K562 (cell line): Measurements from ENCODE around the gene S100A6. TPM values are rescaled to one million over a fixed set of nuclear protein-coding genes. Genes with fewer than 3 reads are reported as not detected.

Experiments used
- BACH1 ChIP-seq: fragments of 200-800 bp; sonication (Bioruptor generic); IDR thresholded peaks from 2 replicates; pipeline ENCODE4 v1.6.1; 2016; ENCODE audit warnings: missing genetic modification characterization, missing compliant biosample characterization
- CREM ChIP-seq: IDR thresholded peaks from 2 replicates; pipeline ENCODE4 v1.6.1; 2014; ENCODE audit warnings: antibody characterized with exemption, low read depth
- CTCF ChIP-seq, 3 experiments: IDR thresholded peaks in 2 of 3; conservative IDR thresholded peaks in 1 of 3; 2 replicates each; pipeline ENCODE4 v1.5.1; 2011 to 2012; ENCODE audit warnings: low read length in 3 of 3, mild to moderate bottlenecking in 3 of 3, control low read depth in 2 of 3, improper control_type of control experiment in 1 of 3, inconsistent platforms in 1 of 3, low read depth in 1 of 3, mixed read lengths in 1 of 3, moderate library complexity in 1 of 3; ENCODE audit not compliant: insufficient read depth in 2 of 3
- DPF2 ChIP-seq: fragments of 450-650 bp; IDR thresholded peaks from 2 replicates; pipeline ENCODE4 v1.6.1; 2016
- E2F3 ChIP-seq: fragments of 250-450 bp; sonication (Bioruptor Pico); IDR thresholded peaks from 2 replicates; pipeline ENCODE4 v1.4.0; 2020; ENCODE audit warnings: mild to moderate bottlenecking
- ETV5 ChIP-seq: sonication (generic); formaldehyde crosslinking; IDR thresholded peaks from 2 replicates; pipeline ENCODE4 v1.4.0; 2020; ENCODE audit warnings: low read depth, mild to moderate bottlenecking, missing genetic modification reagents
- KDM5B ChIP-seq: fragments of 200-600 bp; sonication (generic); IDR thresholded peaks from 2 replicates; pipeline ENCODE4 v1.6.1; 2012; ENCODE audit warnings: low read depth, mild to moderate bottlenecking, moderate library complexity, low read length, control low read depth, inconsistent platforms; ENCODE audit not compliant: insufficient replicate concordance
- KLF13 ChIP-seq: fragments of 450-650 bp; IDR thresholded peaks from 2 replicates; pipeline ENCODE4 v1.6.1; 2016; ENCODE audit warnings: missing genetic modification characterization, low read depth, mild to moderate bottlenecking, missing compliant biosample characterization, moderate library complexity, borderline replicate concordance
- LARP7 ChIP-seq: fragments of 450-650 bp; IDR thresholded peaks from 2 replicates; pipeline ENCODE4 v1.6.1; 2016
- SMARCA4 ChIP-seq: fragments of 450-650 bp; IDR thresholded peaks from 2 replicates; pipeline ENCODE4 v1.6.1; 2016
- YY1 ChIP-seq, 3 experiments: IDR thresholded peaks; 2 replicates each; pipeline ENCODE4 v1.6.1; 2011; ENCODE audit warnings: low read length in 2 of 3, mild to moderate bottlenecking in 2 of 3, moderate library complexity in 2 of 3, borderline replicate concordance in 1 of 3, control low read depth in 1 of 3, low read depth in 1 of 3; ENCODE audit not compliant: insufficient read depth in 3 of 3, insufficient replicate concordance in 2 of 3, control insufficient read depth in 1 of 3, insufficient read length in 1 of 3; ENCODE audit errors: extremely low read depth in 1 of 3
- ZFX ChIP-seq: sonication (generic); formaldehyde crosslinking; IDR thresholded peaks from 2 replicates; pipeline ENCODE4 v1.8.0; 2022; ENCODE audit warnings: mild to moderate bottlenecking, missing genetic modification reagents, moderate library complexity
- ZNF699 ChIP-seq: fragments of 250-450 bp; sonication (Bioruptor Pico); IDR thresholded peaks from 2 replicates; pipeline ENCODE4 v1.8.0; 2021; ENCODE audit warnings: mild to moderate bottlenecking, moderate library complexity; ENCODE audit not compliant: insufficient replicate concordance
- polyA plus RNA-seq, 8 experiments: library from polyadenylated mRNA; depleted of rRNA in 4 of 8; stranded (reverse) in 5 of 8; unstranded in 3 of 8; fragments of >200 nt; fragmentation: Nextera tagmentation in 2 of 8; fragmentation: Illumina TruSeq in 1 of 8; extraction: Ambion mirVana in 2 of 8; extraction: Trizol in 1 of 8; gene quantifications; 2 replicates each; pipeline versions ENCODE4 v1.2.1 to v1.2.3, GENCODE V29; 2011 to 2014; ENCODE audit warnings: inconsistent platforms in 1 of 8, missing spikeins in 1 of 8
- total RNA-seq, 7 experiments: library from RNA; depleted of rRNA in 6 of 7; stranded (reverse); fragments of >200 nt in 6 of 7; fragmentation: Illumina TruSeq in 2 of 7; extraction: Trizol in 2 of 7; gene quantifications; 2 replicates each; pipeline versions ENCODE4 v1.2.1 to v1.2.3, GENCODE V29; 2011 to 2021; ENCODE audit warnings: low replicate concordance in 1 of 7
- TF ChIP-seq, protein P1 (sequence below): fragments of 250-450 bp; sonication (Bioruptor Pico); IDR thresholded peaks from 2 replicates; pipeline ENCODE4 v1.4.0; 2020
- TF ChIP-seq, protein P2 (sequence below): sonication (generic); formaldehyde crosslinking; IDR thresholded peaks from 2 replicates; pipeline ENCODE4 v1.8.1; 2022; ENCODE audit warnings: missing genetic modification reagents

Gene S100A6
- total and polyA plus RNA-seq, 9 of the 15 experiments (the other 6 are each of a cell fraction or from before 2014, with no cell fraction given), result 9.8 to 66.5 (median 23.2) TPM

DNA sequence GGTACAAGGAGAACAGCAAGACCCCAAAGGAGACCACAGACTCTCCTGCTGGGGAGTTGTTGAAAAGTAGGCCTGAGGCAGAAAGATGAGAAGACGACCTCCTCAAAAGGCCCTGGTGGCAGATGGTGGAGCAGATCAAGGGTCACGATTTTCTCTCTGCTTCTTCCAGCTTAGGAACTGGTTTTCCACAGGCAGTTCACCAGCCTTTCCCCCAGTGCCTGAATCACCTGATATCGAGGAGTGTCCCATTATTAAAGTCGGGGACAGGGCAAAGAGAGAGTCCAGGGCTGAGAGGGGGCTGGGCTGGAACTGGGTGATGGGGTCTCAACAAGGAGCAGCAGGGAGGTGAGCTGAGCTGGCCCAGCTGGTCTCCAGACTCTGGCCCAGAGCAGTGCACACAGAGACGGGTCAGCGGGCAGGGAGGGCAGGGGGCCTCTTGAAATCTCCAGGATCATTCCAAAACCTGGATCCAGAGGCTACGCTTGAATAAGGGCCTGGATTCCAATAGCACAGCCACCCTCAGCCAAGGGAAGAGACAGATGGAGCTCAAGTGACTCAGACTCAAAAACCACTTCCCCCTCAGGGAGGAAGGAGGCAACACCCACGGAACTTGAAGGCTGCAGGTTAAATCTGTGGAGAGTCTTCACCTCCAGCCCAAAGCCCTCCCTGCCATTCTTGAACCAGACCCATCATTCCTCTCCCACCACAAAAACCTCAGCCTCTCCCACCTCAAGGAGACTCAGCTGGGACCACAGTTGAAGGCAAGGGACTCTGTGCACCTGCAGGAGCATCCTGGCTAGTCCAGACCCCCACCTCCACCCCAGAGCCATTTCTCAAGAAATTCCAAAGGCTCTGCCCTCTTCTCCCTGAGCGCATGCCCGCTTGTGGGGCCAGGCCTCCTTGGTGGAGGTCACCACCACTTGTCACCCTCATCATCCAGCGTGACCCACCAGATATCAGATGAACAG lies 4.9 kb upstream of the S100A6 start, which contains the start of gene S100A5 (continued):
- TF ChIP-seq CREM (peak; percentile 12; the same call in 1 of the 2 replicates), YY1 (IDR thresholded peaks at IDR 0.05; ENCODE audit: borderline replicate concordance in 1 of 3, control insufficient read depth in 1 of 3, extremely low read depth in 1 of 3, insufficient read depth in 3 of 3, insufficient read length in 1 of 3, insufficient replicate concordance in 2 of 3, low read depth in 1 of 3, low read length in 2 of 3) (no peak), BACH1 (tag) (0 out of 2 replicates have a peak, but pooled peaks have one; percentile 31), ZNF699 (CRISPR knock-in tag) (no peak), LARP7 (no peak), KLF13 (tag) (no peak), ETV5 (CRISPR knock-in tag) (no peak), ZFX (CRISPR knock-in tag) (0 out of 2 replicates have a peak, but pooled peaks have one; percentile 32), DPF2 (peak; percentile 34; the same call in 1 of the 2 replicates), E2F3 (CRISPR knock-in tag) (no peak), KDM5B (peak; percentile 26), SMARCA4 (peak; percentile 39; the same call in 1 of the 2 replicates), CTCF (IDR thresholded peaks at IDR 0.05 in 2 of 3, conservative IDR thresholded peaks at IDR 0.05 in 1 of 3; ENCODE audit: insufficient read depth in 2 of 3, low read depth in 1 of 3, low read length in 3 of 3) (no peak)
- TF ChIP-seq, protein P1, sequence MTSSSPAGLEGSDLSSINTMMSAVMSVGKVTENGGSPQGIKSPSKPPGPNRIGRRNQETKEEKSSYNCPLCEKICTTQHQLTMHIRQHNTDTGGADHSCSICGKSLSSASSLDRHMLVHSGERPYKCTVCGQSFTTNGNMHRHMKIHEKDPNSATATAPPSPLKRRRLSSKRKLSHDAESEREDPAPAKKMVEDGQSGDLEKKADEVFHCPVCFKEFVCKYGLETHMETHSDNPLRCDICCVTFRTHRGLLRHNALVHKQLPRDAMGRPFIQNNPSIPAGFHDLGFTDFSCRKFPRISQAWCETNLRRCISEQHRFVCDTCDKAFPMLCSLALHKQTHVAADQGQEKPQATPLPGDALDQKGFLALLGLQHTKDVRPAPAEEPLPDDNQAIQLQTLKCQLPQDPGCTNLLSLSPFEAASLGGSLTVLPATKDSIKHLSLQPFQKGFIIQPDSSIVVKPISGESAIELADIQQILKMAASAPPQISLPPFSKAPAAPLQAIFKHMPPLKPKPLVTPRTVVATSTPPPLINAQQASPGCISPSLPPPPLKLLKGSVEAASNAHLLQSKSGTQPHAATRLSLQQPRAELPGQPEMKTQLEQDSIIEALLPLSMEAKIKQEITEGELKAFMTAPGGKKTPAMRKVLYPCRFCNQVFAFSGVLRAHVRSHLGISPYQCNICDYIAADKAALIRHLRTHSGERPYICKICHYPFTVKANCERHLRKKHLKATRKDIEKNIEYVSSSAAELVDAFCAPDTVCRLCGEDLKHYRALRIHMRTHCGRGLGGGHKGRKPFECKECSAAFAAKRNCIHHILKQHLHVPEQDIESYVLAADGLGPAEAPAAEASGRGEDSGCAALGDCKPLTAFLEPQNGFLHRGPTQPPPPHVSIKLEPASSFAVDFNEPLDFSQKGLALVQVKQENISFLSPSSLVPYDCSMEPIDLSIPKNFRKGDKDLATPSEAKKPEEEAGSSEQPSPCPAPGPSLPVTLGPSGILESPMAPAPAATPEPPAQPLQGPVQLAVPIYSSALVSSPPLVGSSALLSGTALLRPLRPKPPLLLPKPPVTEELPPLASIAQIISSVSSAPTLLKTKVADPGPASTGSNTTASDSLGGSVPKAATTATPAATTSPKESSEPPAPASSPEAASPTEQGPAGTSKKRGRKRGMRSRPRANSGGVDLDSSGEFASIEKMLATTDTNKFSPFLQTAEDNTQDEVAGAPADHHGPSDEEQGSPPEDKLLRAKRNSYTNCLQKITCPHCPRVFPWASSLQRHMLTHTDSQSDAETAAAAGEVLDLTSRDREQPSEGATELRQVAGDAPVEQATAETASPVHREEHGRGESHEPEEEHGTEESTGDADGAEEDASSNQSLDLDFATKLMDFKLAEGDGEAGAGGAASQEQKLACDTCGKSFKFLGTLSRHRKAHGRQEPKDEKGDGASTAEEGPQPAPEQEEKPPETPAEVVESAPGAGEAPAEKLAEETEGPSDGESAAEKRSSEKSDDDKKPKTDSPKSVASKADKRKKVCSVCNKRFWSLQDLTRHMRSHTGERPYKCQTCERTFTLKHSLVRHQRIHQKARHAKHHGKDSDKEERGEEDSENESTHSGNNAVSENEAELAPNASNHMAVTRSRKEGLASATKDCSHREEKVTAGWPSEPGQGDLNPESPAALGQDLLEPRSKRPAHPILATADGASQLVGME (CRISPR knock-in tag), result no peak
- TF ChIP-seq, protein P2, sequence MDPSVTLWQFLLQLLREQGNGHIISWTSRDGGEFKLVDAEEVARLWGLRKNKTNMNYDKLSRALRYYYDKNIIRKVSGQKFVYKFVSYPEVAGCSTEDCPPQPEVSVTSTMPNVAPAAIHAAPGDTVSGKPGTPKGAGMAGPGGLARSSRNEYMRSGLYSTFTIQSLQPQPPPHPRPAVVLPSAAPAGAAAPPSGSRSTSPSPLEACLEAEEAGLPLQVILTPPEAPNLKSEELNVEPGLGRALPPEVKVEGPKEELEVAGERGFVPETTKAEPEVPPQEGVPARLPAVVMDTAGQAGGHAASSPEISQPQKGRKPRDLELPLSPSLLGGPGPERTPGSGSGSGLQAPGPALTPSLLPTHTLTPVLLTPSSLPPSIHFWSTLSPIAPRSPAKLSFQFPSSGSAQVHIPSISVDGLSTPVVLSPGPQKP (CRISPR knock-in tag), result no peak
